H1 (cell line): ENCODE results near the gene PTPN21. TPM values are rescaled to one million over a fixed set of nuclear protein-coding genes. Genes with fewer than 3 reads are reported as not detected.

Source experiments
- CTCF ChIA-PET: fragments of 300-600 bp; sonication (Branson Sonifier 250); formaldehyde crosslinking; loops from one replicate; lab custom pipeline; 2021; ENCODE audit not compliant: partially characterized antibody; lab: Charles Lee
- POLR2A ChIA-PET: fragments of 300-600 bp; sonication (Branson Sonifier 250); formaldehyde crosslinking; loops from one replicate; lab custom pipeline; 2021; ENCODE audit warnings: inconsistent platforms; ENCODE audit not compliant: partially characterized antibody; lab: Charles Lee
- DNase-seq, 2 experiments: peaks; one replicate each; pipeline versions ENCODE4 v3.0.0 to v3.0.0-alpha.2; 2010 to 2022; ENCODE audit warnings: low spot score in 2 of 2, low read depth in 1 of 2, mixed read lengths in 1 of 2
- FAIRE-seq: peaks from 2 replicates; lab custom pipeline; 2011; peaks lifted over from hg19 to GRCh38; lab: Jason Lieb, UNC
- H2AFZ ChIP-seq: 2 replicates; pipeline ENCODE4 v1.8.1; 2012; ENCODE audit warnings: low read length, inconsistent platforms
- H2AK5ac ChIP-seq: 2 replicates; pipeline ENCODE4 v1.6.1; 2013; ENCODE audit warnings: low read depth, low read length
- H2BK120ac ChIP-seq: replicated peaks from 2 replicates; pipeline ENCODE3; 2013; ENCODE audit warnings: low read depth, low read length, inconsistent platforms
- H2BK12ac ChIP-seq: 2 replicates; pipeline ENCODE4 v1.6.1; 2013; ENCODE audit warnings: low read depth, low read length
- H2BK15ac ChIP-seq: 2 replicates; pipeline ENCODE4 v1.6.1; 2013; ENCODE audit warnings: low read length
- H2BK20ac ChIP-seq: 2 replicates; pipeline ENCODE4 v1.6.1; 2013; ENCODE audit warnings: low read length
- H2BK5ac ChIP-seq: 2 replicates; pipeline ENCODE4 v1.6.1; 2013; ENCODE audit warnings: low read depth, low read length
- H3K14ac ChIP-seq: 2 replicates; pipeline ENCODE4 v1.6.1; 2013; ENCODE audit warnings: inconsistent platforms; ENCODE audit not compliant: insufficient read length
- H3K18ac ChIP-seq: 2 replicates; pipeline ENCODE4 v1.6.1; 2013; ENCODE audit warnings: low read length; ENCODE audit errors: extremely low read depth
- H3K23ac ChIP-seq: 2 replicates; pipeline ENCODE4 v1.6.1; 2013; ENCODE audit warnings: inconsistent platforms; ENCODE audit not compliant: insufficient read length
- H3K23me2 ChIP-seq: 2 replicates; pipeline ENCODE4 v1.6.1; 2013; ENCODE audit warnings: low read depth, low read length
- H3K27ac ChIP-seq: 2 replicates; pipeline ENCODE4 v1.6.1; 2011; ENCODE audit warnings: low read depth, low read length, inconsistent platforms
- H3K27me3 ChIP-seq, 4 experiments: replicated peaks in 1 of 4; 1 replicate in 1 of 4; 2 replicates in 3 of 4; pipeline versions ENCODE4 v1.6.1 to v1.8.1; 2011 to 2013; ENCODE audit warnings: low read length in 3 of 4, mild to moderate bottlenecking in 3 of 4, inconsistent platforms in 2 of 4, mixed read lengths in 2 of 4, moderate library complexity in 1 of 4; ENCODE audit not compliant: control insufficient read depth in 3 of 4, insufficient read depth in 3 of 4; ENCODE audit errors: extremely low read depth in 1 of 4
- H3K36me3 ChIP-seq, 4 experiments: 2 replicates each; pipeline versions ENCODE4 v1.6.1 to v1.8.1; 2011 to 2013; ENCODE audit warnings: mild to moderate bottlenecking in 4 of 4, low read length in 3 of 4, moderate library complexity in 2 of 4, control low read depth in 1 of 4, inconsistent platforms in 1 of 4; ENCODE audit not compliant: insufficient read depth in 4 of 4, control insufficient read depth in 2 of 4
- H3K4ac ChIP-seq: replicated peaks from 2 replicates; pipeline ENCODE3; 2013; ENCODE audit warnings: low read length, low read depth, mixed read lengths, inconsistent platforms; ENCODE audit not compliant: insufficient read length
- H3K4me1 ChIP-seq, 4 experiments: replicated peaks in 1 of 4; 1 replicate in 1 of 4; 2 replicates in 3 of 4; pipeline versions ENCODE4 v1.6.1 to v1.8.1; 2011 to 2013; ENCODE audit warnings: low read length in 3 of 4, inconsistent platforms in 2 of 4, mixed read lengths in 1 of 4; ENCODE audit not compliant: insufficient read depth in 4 of 4, control insufficient read depth in 3 of 4
- H3K4me2 ChIP-seq, 2 experiments: 2 replicates each; pipeline versions ENCODE4 v1.6.1 to v1.8.1; 2011 to 2013; ENCODE audit warnings: low read depth in 2 of 2, low read length in 2 of 2, control low read depth in 1 of 2, inconsistent platforms in 1 of 2, mild to moderate bottlenecking in 1 of 2; ENCODE audit not compliant: insufficient read depth in 1 of 2
- H3K4me3 ChIP-seq, 4 experiments: fragments of 200-600, 300-600 bp in 1 of 4; sonication (generic), shearing (Covaris generic), sonication (Bioruptor Twin) in 1 of 4; 2 replicates each; pipeline versions ENCODE4 v1.5.1 to v1.8.1; 2011 to 2016; ENCODE audit warnings: low read length in 4 of 4, low read depth in 3 of 4, control low read depth in 2 of 4, inconsistent platforms in 2 of 4, mild to moderate bottlenecking in 2 of 4, mixed read lengths in 1 of 4, moderate library complexity in 1 of 4; ENCODE audit not compliant: insufficient read depth in 2 of 4; ENCODE audit errors: extremely low read depth in 1 of 4
- H3K56ac ChIP-seq: replicated peaks from 2 replicates; pipeline ENCODE3; 2013; ENCODE audit warnings: low read depth, mild to moderate bottlenecking, mixed read lengths, low read length, inconsistent platforms; ENCODE audit not compliant: insufficient read length
- H3K79me1 ChIP-seq: 2 replicates; pipeline ENCODE4 v1.6.1; 2013; ENCODE audit warnings: low read depth, low read length, control low read depth
- H3K79me2 ChIP-seq, 2 experiments: 2 replicates each; pipeline versions ENCODE4 v1.6.1 to v1.8.1; 2012 to 2013; ENCODE audit warnings: low read length in 2 of 2, mild to moderate bottlenecking in 2 of 2, inconsistent platforms in 1 of 2; ENCODE audit not compliant: insufficient read depth in 2 of 2, control insufficient read depth in 1 of 2
- H3K9ac ChIP-seq, 4 experiments: replicated peaks in 1 of 4; 1 replicate in 1 of 4; 2 replicates in 3 of 4; pipeline versions ENCODE4 v1.6.1 to v1.8.1; 2011 to 2013; ENCODE audit warnings: low read depth in 3 of 4, low read length in 3 of 4, control low read depth in 2 of 4, mild to moderate bottlenecking in 2 of 4, moderate library complexity in 2 of 4, inconsistent platforms in 1 of 4; ENCODE audit errors: extremely low read depth in 1 of 4
- H3K9me3 ChIP-seq, 2 experiments: 2 replicates each; pipeline versions ENCODE4 v1.6.1 to v1.8.1; 2012 to 2013; ENCODE audit warnings: mild to moderate bottlenecking in 2 of 2, moderate library complexity in 2 of 2, control low read depth in 1 of 2, inconsistent platforms in 1 of 2, low read depth in 1 of 2, low read length in 1 of 2, mixed read lengths in 1 of 2; ENCODE audit not compliant: insufficient read depth in 2 of 2
- H4K20me1 ChIP-seq, 2 experiments: replicated peaks in 1 of 2; 2 replicates each; pipeline versions ENCODE3 to v1.8.1; 2011 to 2013; ENCODE audit warnings: inconsistent platforms in 2 of 2, low read length in 2 of 2, mild to moderate bottlenecking in 1 of 2; ENCODE audit not compliant: insufficient read depth in 2 of 2, control insufficient read depth in 1 of 2
- H4K5ac ChIP-seq: 2 replicates; pipeline ENCODE4 v1.6.1; 2013; ENCODE audit warnings: low read length, low read depth, mixed read lengths, inconsistent platforms; ENCODE audit not compliant: insufficient read length
- H4K8ac ChIP-seq: 2 replicates; pipeline ENCODE4 v1.8.0; 2013; ENCODE audit warnings: mild to moderate bottlenecking, moderate library complexity, low read length, inconsistent platforms; ENCODE audit not compliant: insufficient read depth; ENCODE audit errors: extremely low read depth
- H4K91ac ChIP-seq: replicated peaks from 2 replicates; pipeline ENCODE3; 2013; ENCODE audit warnings: low read length, mixed read lengths, inconsistent platforms; ENCODE audit not compliant: insufficient read length
- FOSL1 ChIP-seq: IDR thresholded peaks from 2 replicates; pipeline ENCODE4 v1.6.1; 2011; ENCODE audit warnings: mild to moderate bottlenecking, low read depth, low read length, moderate library complexity; ENCODE audit not compliant: insufficient read depth
- JUN ChIP-seq: IDR thresholded peaks from 2 replicates; pipeline ENCODE4 v1.6.1; 2011; ENCODE audit warnings: low read depth, mild to moderate bottlenecking, improper control_type of control experiment, low read length
- NRF1 ChIP-seq: IDR thresholded peaks from 2 replicates; pipeline ENCODE4 v1.6.1; 2011; ENCODE audit warnings: mild to moderate bottlenecking, low read depth, low read length, improper control_type of control experiment
- RAD21 ChIP-seq, 2 experiments: IDR thresholded peaks in 1 of 2; conservative IDR thresholded peaks in 1 of 2; 2 replicates each; pipeline ENCODE4 v1.6.1; 2011; ENCODE audit warnings: low read depth in 2 of 2, low read length in 2 of 2, improper control_type of control experiment in 1 of 2, inconsistent platforms in 1 of 2, mild to moderate bottlenecking in 1 of 2, moderate library complexity in 1 of 2
- SIN3A ChIP-seq, 2 experiments: IDR thresholded peaks in 1 of 2; conservative IDR thresholded peaks in 1 of 2; 2 replicates each; pipeline ENCODE4 v1.6.1; 2011 to 2012; ENCODE audit warnings: low read length in 2 of 2, improper control_type of control experiment in 1 of 2, low read depth in 1 of 2, mild to moderate bottlenecking in 1 of 2
- WGBS, 2 experiments: shearing (Covaris generic) in 1 of 2; methylation state at CpG; one replicate each; pipeline versions ENCODE4 v1.1.6 to v1.1.7; 2013 to 2015; ENCODE audit warnings: low lambda C conversion rate in 2 of 2, mixed read lengths in 2 of 2, inconsistent platforms in 1 of 2, low coverage in 1 of 2, missing lambda C conversion rate in 1 of 2; ENCODE audit not compliant: insufficient replicate concordance in 2 of 2, insufficient coverage in 1 of 2, insufficient read length in 1 of 2; ENCODE audit errors: extremely low coverage in 1 of 2, missing lambda C conversion rate in 1 of 2; 5-methylcytosine and 5-hydroxymethylcytosine counted together
- polyA plus RNA-seq, 7 experiments: library from polyadenylated mRNA; depleted of rRNA in 3 of 7; stranded (reverse) in 5 of 7; unstranded in 2 of 7; fragments of >200 nt in 5 of 7; fragments of 200-250 nt in 2 of 7; gene quantifications; 1 replicate in 5 of 7; 2 replicates in 1 of 7; 4 replicates in 1 of 7; pipeline versions ENCODE4 v1.2.1 to v1.2.3, GENCODE V29; 2011 to 2013; ENCODE audit warnings: missing spikeins in 2 of 7, mixed read lengths in 2 of 7
- total RNA-seq: library from RNA; stranded (reverse); fragmentation: NEBNext Ultra II Directional; extraction: Animal tissue kit (Norgen Biotek cat#: 25700); gene quantifications from 2 replicates; pipeline ENCODE4 v1.2.1, GENCODE V29; 2021
- TF ChIP-seq, protein P1 (sequence below): IDR thresholded peaks from 2 replicates; pipeline ENCODE4 v1.6.1; 2011; ENCODE audit warnings: low read depth, mild to moderate bottlenecking, low read length; ENCODE audit not compliant: insufficient read depth

Gene PTPN21
- total and polyA plus RNA-seq, 2 of the 8 experiments (the other 6 are each of a cell fraction or from before 2014, with no cell fraction given): 6.5 to 16.1 TPM

DNA sequence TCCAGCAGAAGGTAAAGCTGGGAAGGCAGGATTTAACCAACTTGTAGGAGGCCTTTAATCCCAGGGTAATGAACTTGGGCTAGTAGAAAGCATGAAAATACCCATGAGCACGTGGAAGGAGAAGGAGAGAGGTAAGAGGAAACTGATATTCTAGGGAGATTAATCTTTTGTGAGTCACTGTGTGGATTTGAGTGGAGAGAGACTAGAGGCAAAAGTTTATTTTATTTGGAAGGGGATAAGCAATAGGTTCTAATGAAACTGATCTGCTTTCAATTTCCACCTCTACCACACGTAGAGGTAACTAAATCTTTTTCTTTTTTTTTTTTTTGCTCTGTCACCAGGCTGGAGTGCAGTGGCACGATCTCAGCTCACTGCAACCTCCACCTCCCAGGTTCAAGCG, 52.1 kb downstream of the PTPN21 start:
- H4K5ac ChIP-seq: no peak overlapping the region
- 96% methylated on average over 4 of the region's 4 CpGs; no CpG with 5 or more reads in 1 of the 2 experiments for WGBS, 2 experiments
- H2BK5ac ChIP-seq: no peak overlapping the region
- no peak overlapping the region for H3K56ac ChIP-seq
- H3K14ac ChIP-seq: no peak overlapping the region
- H3K4ac ChIP-seq: no peak overlapping the region
- no peak overlapping the region for H2AK5ac ChIP-seq
- no peak overlapping the region for H4K8ac ChIP-seq
- H3K27me3 ChIP-seq: no peaks in the 10 kb centered on the region
- H3K27ac ChIP-seq: no peak overlapping the region
- no peak overlapping the region for H3K4me3 ChIP-seq
- H3K18ac ChIP-seq: no peak overlapping the region
- H3K9ac ChIP-seq: no peak overlapping the region
- peaks cover 0 to 14% (median 3%) of the 10 kb centered on the region in 4 experiments; a peak in 4 of 8 replicates for H3K36me3 ChIP-seq
- no peak overlapping the region for H2BK15ac ChIP-seq
- TF ChIP-seq NRF1: no peak
- no peak for TF ChIP-seq SIN3A (conservative IDR thresholded peaks at IDR 0.05 in 1 of 2, IDR thresholded peaks at IDR 0.05 in 1 of 2; ENCODE audit: low read depth in 1 of 2, low read length in 2 of 2)
- TF ChIP-seq JUN: no peak
- TF ChIP-seq FOSL1: no peak
- no peak for TF ChIP-seq RAD21 (IDR thresholded peaks at IDR 0.05 in 1 of 2, conservative IDR thresholded peaks at IDR 0.05 in 1 of 2; ENCODE audit: low read depth in 2 of 2, low read length in 2 of 2)
- TF ChIP-seq, protein P1, sequence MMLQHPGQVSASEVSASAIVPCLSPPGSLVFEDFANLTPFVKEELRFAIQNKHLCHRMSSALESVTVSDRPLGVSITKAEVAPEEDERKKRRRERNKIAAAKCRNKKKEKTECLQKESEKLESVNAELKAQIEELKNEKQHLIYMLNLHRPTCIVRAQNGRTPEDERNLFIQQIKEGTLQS: no peak
- no peak overlapping the region for H2BK20ac ChIP-seq
- H3K79me1 ChIP-seq: no peaks in the 10 kb centered on the region
- peaks cover 0 to 2% of the 10 kb centered on the region in 2 experiments for H4K20me1 ChIP-seq
- no peaks in the 10 kb centered on the region for H3K79me2 ChIP-seq
- H3K9me3 ChIP-seq: no peaks in the 10 kb centered on the region
- H2BK12ac ChIP-seq: no peak overlapping the region
- no peak overlapping the region for H2AFZ ChIP-seq
- no peaks in the 10 kb centered on the region for H3K4me1 ChIP-seq
- POLR2A ChIA-PET: no interaction called here
- H2BK120ac ChIP-seq: no peak overlapping the region
- H3K4me2 ChIP-seq: no peak overlapping the region
- H3K23ac ChIP-seq: no peak overlapping the region
- no peak overlapping the region for H4K91ac ChIP-seq
- no peak for DNase-seq
- no peaks in the 10 kb centered on the region for H3K23me2 ChIP-seq
- FAIRE-seq: no peak
- CTCF ChIA-PET: interaction anchor here (1.2 to 1.9 kb wide), 4 partner anchors 10 to 49 kb away, joined by 3 to 5 read pairs (median 4); no protein-coding TSS in a partner anchor
